Measurements from ENCODE around the gene PTCD2.

The PTCD2 gene

GRCh38 chr5:72288924-72289323 lies 31.2 kb upstream of the PTCD2 start:
- no peak overlapping the region for H3K4me3 ChIP-seq (ENCODE audit: low read depth, low read length)
- no peak for TF ChIP-seq CTCF (IDR thresholded peaks at IDR 0.05; ENCODE audit: low read depth, low read length)

- no peak overlapping the region for H3K4me3 ChIP-seq (ENCODE audit: low read depth, low read length)
- TF ChIP-seq CTCF (IDR thresholded peaks at IDR 0.05; ENCODE audit: low read depth, low read length) = no peak
Observed at GRCh38 chr5:72290356-72291133, 29.6 kb upstream of the PTCD2 start.

GRCh38 chr5:72291601-72292000 lies 28.6 kb upstream of the PTCD2 start:
- no peak overlapping the region for H3K4me3 ChIP-seq (ENCODE audit: low read depth, low read length)
- no peak for TF ChIP-seq CTCF (IDR thresholded peaks at IDR 0.05; ENCODE audit: low read depth, low read length)

GRCh38 chr5:72292411-72292810 lies 27.8 kb upstream of the PTCD2 start:
- TF ChIP-seq CTCF (IDR thresholded peaks at IDR 0.05; ENCODE audit: low read depth, low read length) = no peak
- H3K4me3 ChIP-seq (ENCODE audit: low read depth, low read length) = no peak overlapping the region

- no peak overlapping the region for H3K4me3 ChIP-seq (ENCODE audit: low read depth, low read length)
- no peak for TF ChIP-seq CTCF (IDR thresholded peaks at IDR 0.05; ENCODE audit: low read depth, low read length)
Observed at GRCh38 chr5:72293495-72294055, 26.6 kb upstream of the PTCD2 start.

GRCh38 chr5:72294473-72294872 lies 25.7 kb upstream of the PTCD2 start:
- H3K4me3 ChIP-seq (ENCODE audit: low read depth, low read length) = no peak overlapping the region
- TF ChIP-seq CTCF (IDR thresholded peaks at IDR 0.05; ENCODE audit: low read depth, low read length) = no peak

GRCh38 chr5:72295539-72295938 lies 24.6 kb upstream of the PTCD2 start:
- TF ChIP-seq CTCF (IDR thresholded peaks at IDR 0.05; ENCODE audit: low read depth, low read length) = no peak
- no peak overlapping the region for H3K4me3 ChIP-seq (ENCODE audit: low read depth, low read length)
